ENCODE measurements around the gene CNTNAP5.

The CNTNAP5 gene

DNA sequence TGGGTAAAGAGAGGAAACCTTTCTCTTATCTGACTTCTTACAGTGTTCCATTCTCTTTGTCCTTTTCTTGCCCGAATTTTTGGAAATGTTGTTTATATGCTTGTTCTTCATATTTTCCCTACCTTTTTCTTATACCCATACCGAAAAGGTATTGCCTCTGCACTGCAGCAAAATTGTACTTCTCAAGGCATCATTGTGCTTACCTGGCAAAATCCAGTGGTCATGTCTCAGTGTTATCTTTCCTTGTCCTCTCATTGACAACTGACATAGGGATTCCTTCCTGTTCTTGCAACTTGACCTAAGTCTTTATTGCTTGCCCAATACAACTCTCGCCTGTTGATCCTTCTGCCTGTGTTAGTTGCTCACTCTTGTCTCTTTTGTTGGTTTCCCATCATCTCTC, 842.2 kb downstream of the CNTNAP5 start:
- no peak for DNase-seq

DNA sequence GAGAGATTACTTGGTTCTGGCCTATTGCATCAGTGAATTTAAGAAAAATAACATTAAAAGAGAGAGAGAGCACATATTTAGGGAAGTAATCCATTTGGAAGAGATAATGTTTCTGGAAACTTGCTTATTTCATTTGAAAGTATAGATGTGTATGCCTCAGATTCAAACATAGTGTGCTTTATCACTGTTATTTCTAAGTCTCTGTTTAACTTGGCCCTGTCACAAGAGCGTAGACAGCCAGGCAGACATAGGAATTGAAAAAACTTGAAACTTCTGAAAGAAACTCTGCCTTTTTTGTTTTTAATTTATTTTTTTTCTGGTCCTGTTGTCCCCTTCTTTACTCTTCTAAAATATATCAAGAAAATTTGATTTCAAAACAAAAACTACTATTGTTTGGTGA, 849.1 kb downstream of the CNTNAP5 start:
- DNase-seq, result no peak

DNA sequence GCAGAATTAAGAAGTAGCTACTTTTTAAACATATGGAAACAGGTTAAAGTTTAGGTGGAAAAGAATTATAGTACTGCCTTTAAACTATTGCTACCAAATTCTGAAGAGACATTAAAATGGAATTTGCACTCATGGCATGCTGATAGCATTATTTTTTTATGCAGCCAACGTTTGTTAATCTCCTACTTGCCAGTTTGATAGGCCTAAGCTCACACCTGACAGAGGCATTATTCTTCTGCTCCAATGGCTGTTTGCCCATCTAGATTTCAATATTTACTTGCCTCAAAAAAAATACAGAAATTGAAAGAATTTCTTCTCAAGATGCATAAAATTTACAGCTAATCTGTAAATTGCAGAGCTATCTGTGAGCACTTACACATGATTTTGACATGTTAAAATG, 849.6 kb downstream of the CNTNAP5 start:
- no peak for DNase-seq

DNA sequence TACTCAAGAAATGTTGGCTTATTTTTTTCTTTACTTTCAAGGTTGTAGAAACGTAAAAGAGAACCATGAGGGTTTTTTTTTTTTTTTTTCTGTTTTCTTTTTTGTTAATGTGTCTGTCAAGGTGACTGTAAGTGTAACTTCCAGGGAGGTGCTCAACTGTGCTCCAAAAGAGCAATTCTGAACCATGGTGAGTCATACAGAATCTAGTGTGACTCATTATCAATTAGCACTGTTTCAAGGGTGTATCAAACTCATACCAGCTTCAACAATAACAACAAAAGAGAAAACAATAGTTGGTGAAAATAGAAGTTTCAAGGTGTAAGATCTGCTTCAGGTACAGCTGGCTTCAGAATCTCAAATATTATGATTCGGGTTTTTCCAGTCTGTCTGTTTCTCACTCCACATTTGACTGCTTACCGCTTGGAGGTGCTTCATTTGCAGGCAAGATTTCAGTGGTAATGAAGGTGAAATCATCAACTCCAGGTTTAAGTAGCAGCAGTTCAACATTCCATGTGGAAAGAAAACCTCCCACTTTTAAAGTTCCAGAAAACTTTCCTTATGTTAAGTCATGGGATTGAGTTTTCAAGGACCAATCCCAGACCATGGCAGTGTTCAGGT, 850.6 kb downstream of the CNTNAP5 start:
- DNase-seq, result no peak

DNA sequence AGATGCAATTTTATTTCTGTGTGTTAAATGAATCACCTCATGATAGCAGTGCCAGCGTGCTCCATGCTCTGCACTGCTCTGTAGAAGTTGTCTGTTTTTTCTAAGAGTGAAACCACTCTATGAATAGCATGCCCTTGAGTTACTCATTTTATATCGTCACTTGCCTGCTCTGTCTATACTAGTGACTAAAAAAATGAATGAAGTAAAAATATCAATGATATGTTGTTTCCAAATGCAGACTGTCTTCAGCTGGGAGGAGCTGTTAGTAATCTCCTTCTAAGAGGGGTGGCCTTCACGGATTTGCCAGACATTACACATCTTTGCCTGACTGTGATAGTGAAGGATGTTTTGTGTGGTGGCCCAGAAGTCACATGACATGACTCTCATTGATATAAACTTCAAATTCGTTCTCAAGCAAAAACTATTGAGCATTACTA, 852.1 kb downstream of the CNTNAP5 start:
- no peak for DNase-seq

DNA sequence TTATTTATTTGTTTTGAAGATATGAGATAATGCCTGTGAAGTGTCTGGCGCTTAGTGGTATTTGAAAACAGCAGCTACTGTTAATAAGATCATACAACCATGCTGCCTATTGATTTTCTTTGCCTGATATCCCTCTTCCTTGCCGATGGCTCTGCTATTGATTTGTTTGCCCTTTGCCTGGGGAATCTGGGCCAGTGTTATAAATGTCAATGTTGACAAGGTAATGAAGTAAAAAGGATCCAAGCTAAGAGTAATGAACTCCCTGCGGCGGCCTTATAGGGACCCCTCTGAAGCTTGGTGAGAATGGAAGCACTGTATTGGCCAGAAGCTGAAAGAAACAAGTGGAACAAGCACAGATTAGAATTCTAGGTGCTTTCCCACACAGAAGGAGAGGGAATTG, 854.6 kb downstream of the CNTNAP5 start:
- no peak for DNase-seq

DNA sequence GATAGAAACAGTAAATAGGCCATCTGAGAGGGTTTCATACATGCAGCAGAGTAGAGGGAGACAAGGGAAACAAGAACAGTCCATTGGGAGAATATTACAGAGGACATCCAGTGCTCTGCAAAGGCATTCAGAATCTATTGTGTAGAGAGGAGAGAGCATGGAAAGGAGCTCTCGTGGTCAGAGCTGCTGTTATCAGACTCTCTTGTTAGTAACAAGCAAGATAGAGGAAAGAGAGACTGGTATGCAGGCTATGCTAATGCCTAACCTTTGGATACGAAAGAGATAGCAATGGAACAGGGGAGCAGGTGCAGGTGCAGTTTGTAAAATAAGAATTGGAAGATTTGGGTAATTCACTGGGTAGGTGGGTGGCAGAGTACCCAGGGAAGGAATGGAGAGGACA, 855.9 kb downstream of the CNTNAP5 start:
- DNase-seq, result no peak

DNA sequence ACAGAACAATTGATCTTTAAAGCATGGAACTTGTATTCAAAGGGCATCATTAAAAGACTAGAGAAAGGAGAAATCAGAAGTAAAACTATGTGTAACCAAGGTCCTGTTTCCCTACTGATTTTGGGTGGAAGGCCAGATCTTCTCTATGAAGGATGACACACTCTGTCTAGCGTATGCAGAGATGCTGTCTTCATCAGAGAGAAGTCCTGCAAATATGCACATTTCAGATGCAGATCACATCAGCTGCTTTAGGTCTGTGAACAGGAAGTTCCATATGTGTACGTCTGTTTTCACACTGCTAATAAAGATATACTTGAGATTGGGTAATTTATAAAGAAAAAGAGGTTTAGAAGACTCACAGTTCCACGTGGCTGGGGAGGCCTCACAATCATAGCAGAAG, 857.3 kb downstream of the CNTNAP5 start:
- DNase-seq, result no peak

DNA sequence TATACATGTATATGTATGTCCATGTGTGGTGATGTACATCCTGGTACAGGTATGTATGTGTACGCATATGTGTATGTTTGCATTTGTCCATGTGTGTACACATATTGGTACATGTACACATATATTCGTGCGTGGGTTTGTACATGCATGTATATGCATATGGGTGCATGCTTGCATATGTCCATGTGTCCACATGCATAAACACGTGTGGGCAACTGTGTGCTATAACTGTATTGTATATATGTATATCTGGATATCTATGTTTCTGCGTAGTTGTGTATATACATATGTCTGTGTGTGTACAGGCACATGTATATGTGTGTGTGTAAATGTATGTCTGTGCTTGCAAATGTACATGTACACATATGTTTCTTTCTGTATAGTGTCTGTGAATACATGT, 858.5 kb downstream of the CNTNAP5 start:
- no peak for DNase-seq

DNA sequence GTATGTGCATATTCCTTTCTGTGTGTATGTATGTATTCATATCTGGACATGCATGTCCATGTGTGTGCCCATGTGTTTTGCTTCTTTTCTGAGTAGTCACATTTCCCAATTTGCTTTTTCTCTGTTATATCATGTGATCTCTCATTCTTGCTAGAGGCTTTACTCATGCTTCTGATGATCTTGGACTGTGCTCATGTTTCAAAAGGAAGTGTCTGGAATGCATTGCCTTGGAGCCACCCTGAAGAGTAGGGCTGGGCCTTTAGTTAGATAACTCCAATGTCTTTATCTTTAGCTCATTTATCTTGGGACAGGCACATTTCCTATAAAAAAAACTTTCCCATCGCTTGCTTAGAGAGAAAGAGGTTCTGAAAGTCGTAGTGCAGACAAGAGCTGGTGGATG, 859.2 kb downstream of the CNTNAP5 start:
- no peak for DNase-seq

DNA sequence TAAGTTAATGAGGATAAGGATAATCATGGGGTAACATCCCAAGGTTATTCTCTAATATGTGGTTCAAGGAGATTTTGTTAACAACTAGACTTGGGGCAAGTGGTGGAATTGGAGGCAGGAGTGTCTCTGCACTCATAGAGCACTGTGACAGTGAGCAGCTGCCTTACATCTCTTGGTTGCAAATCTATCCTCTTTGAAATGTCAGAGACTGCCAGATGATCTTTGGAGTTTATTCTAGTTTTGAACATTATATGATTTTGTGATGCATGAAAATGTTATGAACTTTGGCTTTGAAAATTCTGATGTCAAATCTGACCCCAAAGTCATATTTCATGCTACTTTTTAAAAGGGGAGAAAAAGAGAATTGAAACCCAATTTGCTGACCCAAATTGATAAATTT, 861.1 kb downstream of the CNTNAP5 start:
- no peak for DNase-seq

DNA sequence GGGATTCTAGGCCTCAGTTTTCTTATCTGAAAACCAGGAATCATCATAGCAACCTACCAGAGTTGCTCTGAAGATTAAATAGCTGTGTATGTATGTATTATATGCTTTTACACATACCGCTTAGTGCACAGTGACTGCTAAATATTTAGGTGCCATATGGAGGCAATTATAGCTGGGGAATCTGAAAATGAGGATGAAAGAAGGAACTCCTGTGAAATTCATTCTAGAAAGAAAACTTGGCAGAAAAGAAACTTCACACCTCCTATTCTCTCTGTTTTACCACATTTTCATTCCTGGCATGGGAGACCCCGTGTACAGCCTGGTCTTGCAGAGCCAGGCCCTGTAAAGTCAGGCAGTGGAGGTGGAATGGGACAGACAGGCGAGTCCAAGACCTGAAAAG, 862.4 kb downstream of the CNTNAP5 start:
- no peak for DNase-seq

DNA sequence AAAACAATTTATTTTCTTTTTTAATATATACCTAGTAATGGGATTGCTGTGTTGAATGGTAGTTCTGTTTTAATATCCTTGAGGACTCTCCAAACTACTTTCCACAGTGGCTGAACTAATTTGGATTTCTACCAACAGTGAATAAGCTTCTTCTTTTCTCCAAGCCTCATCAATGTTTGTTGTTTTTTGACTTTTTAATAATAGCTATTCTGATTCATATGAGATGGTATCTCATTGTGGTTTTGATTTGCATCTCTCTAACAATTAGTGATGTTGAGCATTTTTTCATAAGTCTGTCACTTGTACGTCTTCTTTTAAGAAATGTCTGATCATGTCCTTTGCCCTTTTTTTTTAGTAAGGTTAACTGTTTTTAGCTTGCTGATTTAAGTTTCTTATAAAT, 863.3 kb downstream of the CNTNAP5 start:
- DNase-seq, result no peak

DNA sequence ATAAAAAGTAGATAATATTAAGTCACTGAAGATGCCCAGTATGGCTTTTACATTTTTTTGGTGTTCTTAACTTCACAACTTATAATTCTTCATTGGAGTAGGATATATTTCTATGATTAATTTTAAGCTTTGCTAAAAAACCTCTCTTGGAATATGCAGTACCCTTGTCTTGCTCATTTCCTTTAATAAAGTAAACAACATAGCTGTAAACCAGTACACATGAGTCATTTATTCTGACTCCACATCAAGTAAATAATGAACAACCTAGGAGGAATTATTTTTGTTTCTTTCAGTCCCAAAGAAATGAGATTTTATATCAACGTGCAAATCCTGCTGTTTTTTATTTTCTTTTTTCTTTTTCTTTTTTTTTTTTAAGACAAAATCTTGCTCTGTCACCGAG, 869.1 kb downstream of the CNTNAP5 start:
- DNase-seq, result no peak

DNA sequence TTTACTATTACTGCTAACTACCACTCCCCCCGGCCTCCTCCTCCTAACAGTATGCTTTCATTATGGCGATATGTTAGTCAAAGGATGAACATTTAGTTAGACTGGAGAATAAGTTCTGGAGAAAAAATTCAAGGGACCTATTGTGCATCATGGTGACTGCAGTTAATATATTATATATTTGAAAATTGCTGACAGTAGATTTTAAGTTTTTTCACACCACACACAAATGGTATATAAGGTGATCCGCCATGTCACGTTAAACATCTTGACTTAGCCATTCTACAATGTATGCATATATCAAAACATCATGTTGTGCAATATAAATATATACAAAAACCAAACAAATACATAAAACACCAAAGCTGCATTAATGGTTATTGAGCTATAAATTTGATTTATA, 873.7 kb downstream of the CNTNAP5 start:
- no peak for DNase-seq

DNA sequence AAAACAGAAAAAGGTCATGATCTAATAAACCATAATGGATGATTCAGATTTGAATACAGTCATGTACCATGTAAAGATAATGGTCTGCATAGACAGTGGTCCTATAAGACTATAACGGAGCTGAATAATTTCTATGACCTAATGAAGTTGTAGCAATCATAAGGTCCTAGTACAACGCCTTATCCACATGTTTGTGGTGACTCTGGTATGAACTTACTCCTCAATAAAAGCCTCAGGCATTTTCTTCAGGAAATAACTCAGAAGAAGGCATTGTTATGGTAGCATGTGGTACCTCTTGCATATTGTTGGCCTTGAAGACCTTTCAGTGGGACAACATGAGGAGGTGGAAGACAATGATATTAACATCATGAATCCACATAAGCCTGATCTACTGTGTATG, 883.3 kb downstream of the CNTNAP5 start:
- DNase-seq, result no peak

DNA sequence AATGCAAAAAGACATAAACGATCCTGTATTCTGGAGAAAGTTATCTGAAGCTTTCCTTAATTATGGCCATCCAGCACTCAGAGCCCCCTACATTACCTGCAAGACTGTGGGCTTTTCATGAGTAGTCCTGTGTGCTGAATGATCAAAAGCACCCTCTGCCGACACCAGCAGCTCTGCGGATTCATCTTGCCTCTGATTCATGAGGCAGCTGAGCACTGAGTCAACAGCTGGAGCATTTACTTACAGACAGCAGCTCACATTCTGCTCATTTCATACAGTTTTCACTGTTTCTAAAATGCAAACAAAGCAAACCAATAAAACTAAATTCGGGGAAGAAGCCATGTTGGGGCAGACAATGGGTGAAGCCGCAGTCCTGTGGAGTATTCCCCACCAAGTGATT, 886.5 kb downstream of the CNTNAP5 start:
- no peak for DNase-seq

DNA sequence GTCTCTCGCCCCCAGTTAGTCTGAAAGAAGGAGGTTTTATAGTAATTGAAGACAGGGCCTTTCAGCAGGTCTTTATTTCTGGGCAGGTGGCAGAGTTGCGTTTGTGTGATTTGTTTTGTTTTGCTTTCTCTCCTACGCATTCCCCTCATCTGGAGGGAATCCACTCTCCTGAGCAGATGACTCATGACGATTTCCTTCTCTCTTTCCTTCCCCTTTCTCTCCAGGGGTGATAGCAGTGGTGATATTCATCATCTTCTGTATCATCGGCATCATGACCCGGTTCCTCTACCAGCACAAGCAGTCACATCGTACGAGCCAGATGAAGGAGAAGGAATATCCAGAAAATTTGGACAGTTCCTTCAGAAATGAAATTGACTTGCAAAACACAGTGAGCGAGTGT, 888.8 kb downstream of the CNTNAP5 start:
- DNase-seq, result no peak

DNA sequence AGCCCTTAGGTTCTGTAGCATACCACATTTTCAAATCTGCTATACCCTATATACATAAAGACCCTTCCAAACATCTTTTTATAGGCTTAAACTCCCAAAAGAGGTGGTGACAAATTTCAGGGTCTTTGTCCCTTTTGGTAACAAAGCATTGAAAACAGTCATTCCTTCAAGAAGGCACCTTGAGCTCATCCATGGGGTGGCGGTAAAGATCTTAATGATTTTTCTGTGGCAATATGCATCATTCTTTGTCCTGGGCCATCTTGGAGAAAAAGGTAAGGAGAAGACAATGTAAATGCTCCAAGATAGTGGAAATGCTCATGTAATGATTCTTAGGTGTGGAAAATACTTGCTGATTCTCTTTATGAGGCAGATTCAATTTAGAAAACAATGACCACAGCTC, 890.5 kb downstream of the CNTNAP5 start:
- no peak for DNase-seq

DNA sequence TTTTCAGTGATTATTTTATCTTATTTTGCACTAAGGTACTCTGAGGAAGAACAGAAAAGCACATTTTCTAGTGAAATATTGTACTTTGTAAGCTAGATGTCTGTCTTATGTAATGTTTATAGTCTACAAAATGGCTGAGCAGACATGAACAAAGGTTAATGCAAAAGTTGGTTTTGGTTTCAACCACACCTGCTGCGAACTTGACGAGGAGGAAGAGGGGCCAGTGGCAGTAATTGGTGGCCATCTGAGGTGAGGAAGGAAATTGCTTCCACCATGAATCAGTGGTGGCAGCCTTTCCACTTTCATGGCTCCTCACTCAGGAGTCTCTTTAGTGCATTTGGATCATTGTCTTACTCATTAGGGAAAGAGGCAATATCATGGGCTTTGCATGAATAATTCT, 894.2 kb downstream of the CNTNAP5 start:
- DNase-seq, result no peak

DNA sequence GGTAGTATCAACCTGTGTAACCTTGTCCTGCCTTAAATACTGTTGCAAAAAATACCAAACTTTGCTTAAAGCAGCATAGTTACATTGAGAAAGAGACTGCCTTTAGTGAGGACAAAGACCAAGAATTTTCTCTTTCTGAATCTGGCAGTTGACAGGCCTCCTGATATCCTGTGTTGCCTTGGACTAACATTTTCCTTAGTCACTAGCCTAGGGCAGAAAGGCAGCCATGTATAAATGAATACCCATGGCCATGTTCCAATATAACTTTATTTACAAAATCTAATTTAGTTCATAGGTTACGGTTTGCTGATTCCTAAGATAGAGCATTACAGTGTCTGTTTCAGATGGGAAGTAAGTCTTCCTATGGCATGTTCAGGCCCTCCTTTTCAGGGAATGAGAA, 895.4 kb downstream of the CNTNAP5 start:
- DNase-seq, result no peak

DNA sequence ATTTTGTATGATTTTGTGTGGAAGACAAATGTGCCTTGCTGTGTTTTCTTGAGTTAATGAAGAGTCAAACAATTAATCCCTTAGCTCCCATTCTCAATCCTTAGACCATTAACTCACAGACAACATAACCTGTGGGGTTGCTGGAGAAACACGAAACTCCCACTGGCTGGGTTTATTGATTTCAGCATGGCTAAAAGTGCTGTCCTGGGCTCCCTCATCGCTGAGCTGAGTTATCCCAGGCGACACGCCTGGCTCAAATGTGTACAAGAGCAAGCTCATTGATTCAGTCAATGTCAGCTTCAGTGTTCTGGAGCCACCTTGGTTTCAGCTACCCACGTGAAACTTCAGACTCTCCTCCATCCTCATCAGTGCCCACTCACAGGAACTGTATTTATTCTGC, 896.1 kb downstream of the CNTNAP5 start:
- DNase-seq, result no peak

DNA sequence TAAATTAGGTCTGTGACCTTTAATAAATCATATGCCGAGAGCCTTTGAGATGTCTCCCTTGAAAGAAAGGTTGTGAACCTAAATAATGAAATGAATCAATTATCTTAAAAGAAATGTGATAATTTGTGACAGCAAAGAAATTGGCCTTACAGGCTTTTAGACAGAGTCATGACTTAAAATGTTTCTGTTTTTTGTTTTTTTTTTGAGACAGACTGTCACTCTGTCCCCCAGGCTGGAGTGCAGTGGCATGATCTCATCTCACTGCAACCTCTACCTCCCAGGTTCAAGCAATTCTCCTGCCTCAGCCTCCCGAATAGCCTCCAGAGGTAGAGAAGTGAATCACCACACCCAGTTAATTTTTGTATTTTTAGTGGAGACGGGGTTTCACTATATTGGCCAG, 898.0 kb downstream of the CNTNAP5 start:
- DNase-seq, result no peak

DNA sequence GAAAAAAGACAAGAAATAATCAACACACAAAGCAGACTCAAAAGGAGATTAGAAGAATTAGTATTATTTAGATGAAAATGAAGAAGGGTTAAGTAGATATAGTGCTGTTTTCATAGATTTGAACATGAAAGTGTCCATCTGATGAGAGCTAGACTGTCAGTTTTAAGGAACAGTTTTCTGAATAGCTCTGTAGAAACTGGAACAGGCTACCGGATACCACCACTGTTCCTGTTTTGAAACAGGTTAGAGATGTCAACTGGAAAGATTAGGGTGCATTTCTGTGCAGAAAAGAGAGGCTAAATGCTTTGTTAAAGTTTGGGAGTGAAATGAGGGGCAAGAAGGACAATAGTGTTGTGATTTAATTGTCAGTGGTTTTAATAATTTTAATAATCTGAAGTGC, 908.8 kb downstream of the CNTNAP5 start:
- DNase-seq, result no peak

DNA sequence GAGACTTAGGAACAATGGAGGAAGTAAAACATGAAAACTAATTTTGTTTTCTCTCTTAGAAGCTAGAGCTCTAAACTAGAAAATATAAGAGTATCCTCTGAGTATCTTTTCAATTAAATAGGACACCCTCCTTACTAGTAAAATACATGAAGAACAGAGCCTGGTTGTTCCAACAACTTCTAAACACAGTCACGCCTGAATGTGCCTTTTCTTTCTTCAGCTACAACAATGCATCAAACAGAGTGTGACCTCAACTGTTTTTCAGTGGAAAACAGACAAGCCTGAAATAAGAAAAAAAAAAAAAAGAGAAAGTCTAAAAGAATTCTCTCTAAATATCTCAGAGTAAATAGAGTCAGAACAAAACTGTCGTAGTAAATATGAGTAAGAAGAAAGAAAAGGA, 928.8 kb downstream of the CNTNAP5 start:
- no peak for DNase-seq

DNA sequence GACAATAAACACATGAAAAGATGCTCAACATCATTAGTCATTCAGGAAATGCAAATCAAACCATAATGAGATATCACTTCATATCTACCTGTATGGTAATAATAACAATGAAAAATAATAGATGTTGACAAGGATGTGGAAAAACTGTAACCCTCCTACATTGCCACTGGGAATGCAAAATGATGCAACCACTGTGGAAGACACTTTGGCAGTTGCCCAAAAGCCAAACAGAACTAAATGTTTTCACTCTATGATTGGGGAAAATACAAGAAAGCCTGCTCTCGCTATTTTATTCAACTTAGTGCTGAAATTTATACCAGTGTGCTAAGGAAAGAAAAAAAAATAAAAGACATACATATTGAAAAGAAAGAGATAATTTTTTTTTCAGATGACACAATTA, 934.5 kb downstream of the CNTNAP5 start:
- no peak for DNase-seq

All from activated CD4-positive, CD25-positive, alpha-beta regulatory T cell (primary cell).